HFF-Myc (cell line): ENCODE measurements around the gene GTSE1.

Source experiments
- DNase-seq: peaks from one replicate; pipeline ENCODE4 v3.0.0-alpha.2; 2011; ENCODE audit warnings: low read depth; ENCODE audit errors: extremely low read depth
- H3K4me3 ChIP-seq: replicated peaks from 2 replicates; pipeline ENCODE4 v1.5.1; 2011; ENCODE audit warnings: low read depth, mild to moderate bottlenecking, control low read depth, low read length
- CTCF ChIP-seq: IDR thresholded peaks from 2 replicates; pipeline ENCODE4 v1.5.1; 2012; ENCODE audit warnings: mild to moderate bottlenecking, low read depth, low read length, control low read depth; ENCODE audit errors: missing control alignments

GTSE1 gene

GRCh38 chr22:46376111-46376510 lies 79.4 kb downstream of the GTSE1 start:
- no peak overlapping the region for H3K4me3 ChIP-seq
- DNase-seq, result no peak
- no peak for TF ChIP-seq CTCF

- no peak overlapping the region for H3K4me3 ChIP-seq
- DNase-seq, result no peak
- TF ChIP-seq CTCF, result no peak
Measured at GRCh38 chr22:46376908-46377524, 80.3 kb downstream of the GTSE1 start.

- no peak for DNase-seq
- H3K4me3 ChIP-seq, result no peak overlapping the region
- TF ChIP-seq CTCF, result no peak
Measured at GRCh38 chr22:46377525-46378425, 81.1 kb downstream of the GTSE1 start.

- H3K4me3 ChIP-seq, result no peak overlapping the region
- DNase-seq, result no peak
- TF ChIP-seq CTCF, result no peak
Measured at GRCh38 chr22:46378426-46379065, 81.9 kb downstream of the GTSE1 start.

GRCh38 chr22:46379066-46379930 lies 82.6 kb downstream of the GTSE1 start:
- H3K4me3 ChIP-seq, result no peak overlapping the region

More at GRCh38 chr22:46379066-46379930, 82.6 kb downstream of the GTSE1 start:
- no peak for TF ChIP-seq CTCF
- DNase-seq, result no peak
